Osteoblast (primary cell): ENCODE data around the gene CTNNA1. TPM values are rescaled to one million over a fixed set of nuclear protein-coding genes. Genes with fewer than 3 reads are reported as not detected.

Source experiments
- DNase-seq: peaks from one replicate; pipeline ENCODE4 v3.0.0; 2011; ENCODE audit warnings: low spot score, mixed read lengths; ENCODE audit not compliant: insufficient read length; ENCODE audit errors: missing footprints
- H2AFZ ChIP-seq: 2 replicates; pipeline ENCODE4 v1.6.0; 2011; ENCODE audit warnings: mild to moderate bottlenecking, low read length
- H3K27ac ChIP-seq: 2 replicates; pipeline ENCODE4 v1.5.1; 2011; ENCODE audit warnings: mild to moderate bottlenecking, low read depth, low read length, moderate library complexity
- H3K27me3 ChIP-seq: 2 replicates; pipeline ENCODE4 v1.6.0; 2012; ENCODE audit warnings: mild to moderate bottlenecking, control low read depth, inconsistent platforms, low read length, moderate library complexity; ENCODE audit not compliant: insufficient read depth
- H3K36me3 ChIP-seq: 2 replicates; pipeline ENCODE4 v1.5.1; 2011; ENCODE audit warnings: mild to moderate bottlenecking, low read length, control low read depth, moderate library complexity; ENCODE audit not compliant: insufficient read depth
- H3K4me1 ChIP-seq: 2 replicates; pipeline ENCODE4 v1.5.1; 2011; ENCODE audit warnings: mild to moderate bottlenecking, low read length, control low read depth, moderate library complexity; ENCODE audit not compliant: insufficient read depth
- H3K4me2 ChIP-seq: 2 replicates; pipeline ENCODE4 v1.6.0; 2011; ENCODE audit warnings: mild to moderate bottlenecking, low read length; ENCODE audit not compliant: insufficient read depth
- H3K4me3 ChIP-seq: fragments of 200-600 bp; sonication (generic); 3 replicates; pipeline ENCODE4 v1.5.1; 2012; ENCODE audit warnings: mild to moderate bottlenecking, low read length, inconsistent platforms; ENCODE audit not compliant: insufficient read depth
- H3K79me2 ChIP-seq: 2 replicates; pipeline ENCODE4 v1.6.0; 2012; ENCODE audit warnings: mild to moderate bottlenecking, low read length, control low read depth, inconsistent platforms; ENCODE audit not compliant: insufficient read depth
- H3K9me3 ChIP-seq: 2 replicates; pipeline ENCODE4 v1.5.1; 2011; ENCODE audit warnings: low read depth, low read length, control low read depth
- H4K20me1 ChIP-seq: 2 replicates; pipeline ENCODE4 v1.6.0; 2012; ENCODE audit warnings: mild to moderate bottlenecking, low read length, control low read depth; ENCODE audit not compliant: insufficient read depth
- CTCF ChIP-seq: IDR thresholded peaks from 2 replicates; pipeline ENCODE4 v1.5.1; 2011; ENCODE audit warnings: mild to moderate bottlenecking, low read depth, low read length, moderate library complexity; ENCODE audit errors: extremely low read depth
- total RNA-seq: library from RNA; depleted of rRNA; stranded (reverse); fragments of >200 nt; gene quantifications from 2 replicates; pipeline ENCODE4 v1.2.3, GENCODE V29; 2012

Gene CTNNA1
- total RNA-seq, 1 donor: 432 TPM

- H4K20me1 ChIP-seq: peaks cover 6% of the 10 kb centered on the region
- no peak for DNase-seq
- peaks cover 2% of the 10 kb centered on the region for H3K79me2 ChIP-seq
- H3K4me1 ChIP-seq: no peaks in the 10 kb centered on the region
- H2AFZ ChIP-seq: no peak overlapping the region
- peaks cover 80% of the 10 kb centered on the region for H3K36me3 ChIP-seq
- no peaks in the 10 kb centered on the region for H3K27me3 ChIP-seq
- no peak overlapping the region for H3K4me2 ChIP-seq
- no peak overlapping the region for H3K27ac ChIP-seq
- H3K9me3 ChIP-seq: no peaks in the 10 kb centered on the region
- no peak overlapping the region for H3K4me3 ChIP-seq
- no peak for TF ChIP-seq CTCF
These were observed 180.5 kb downstream of the CTNNA1 start for GRCh38 chr5:138933522-138934290.

- Histone ChIP-seq H3K27me3 (no peaks in the 10 kb centered on the region), H2AFZ (no peak overlapping the region), H3K4me3 (no peak overlapping the region), H3K9me3 (no peaks in the 10 kb centered on the region), H3K79me2 (no peaks in the 10 kb centered on the region), H3K36me3 (peaks cover 70% of the 10 kb centered on the region), H3K4me1 (no peaks in the 10 kb centered on the region), H3K27ac (no peak overlapping the region), H3K4me2 (no peak overlapping the region), H4K20me1 (no peaks in the 10 kb centered on the region)
- no peak for TF ChIP-seq CTCF
- DNase-seq: no peak
These were observed 181.7 kb downstream of the CTNNA1 start for GRCh38 chr5:138934971-138935370.

- Histone ChIP-seq H3K36me3 (peaks cover 65% of the 10 kb centered on the region), H3K27ac (no peak overlapping the region), H3K27me3 (no peaks in the 10 kb centered on the region), H2AFZ (no peak overlapping the region), H3K4me2 (no peak overlapping the region), H4K20me1 (no peaks in the 10 kb centered on the region), H3K79me2 (no peaks in the 10 kb centered on the region), H3K9me3 (no peaks in the 10 kb centered on the region), H3K4me3 (no peak overlapping the region), H3K4me1 (no peaks in the 10 kb centered on the region)
- DNase-seq: no peak
- TF ChIP-seq CTCF: no peak
These were observed 182.2 kb downstream of the CTNNA1 start for GRCh38 chr5:138935466-138935865.

GRCh38 chr5:138936225-138936967, 183.2 kb downstream of the CTNNA1 start:
- Histone ChIP-seq H3K36me3 (peaks cover 56% of the 10 kb centered on the region), H3K4me2 (no peak overlapping the region), H3K27me3 (no peaks in the 10 kb centered on the region), H2AFZ (no peak overlapping the region), H3K79me2 (no peaks in the 10 kb centered on the region), H3K9me3 (no peaks in the 10 kb centered on the region), H3K27ac (no peak overlapping the region), H3K4me1 (no peaks in the 10 kb centered on the region), H3K4me3 (no peak overlapping the region), H4K20me1 (no peaks in the 10 kb centered on the region)
- DNase-seq: peak; percentile 47
- no peak for TF ChIP-seq CTCF
